Forelimb muscle (tissue), 1 donor: ENCODE results near the gene RECK. TPM values are rescaled to one million over a fixed set of nuclear protein-coding genes. Genes with fewer than 3 reads are reported as not detected.
"Not testable (repeated sequence)": the region's sequence is repeated elsewhere in the genome, so short reads cannot be mapped to it uniquely, and the experiment has no call there.

Experiments
- DNase-seq: peaks from one replicate; pipeline ENCODE4 v3.0.0-alpha.2; 2013; ENCODE audit warnings: low read depth
- polyA plus RNA-seq: library from polyadenylated mRNA; unstranded; fragments of 120-200 nt; gene quantifications from one replicate; pipeline ENCODE4 v1.2.1, GENCODE V29; 2013; ENCODE audit not compliant: insufficient read length

The RECK gene
- polyA plus RNA-seq, 1 donor = 20.7 TPM

DNA sequence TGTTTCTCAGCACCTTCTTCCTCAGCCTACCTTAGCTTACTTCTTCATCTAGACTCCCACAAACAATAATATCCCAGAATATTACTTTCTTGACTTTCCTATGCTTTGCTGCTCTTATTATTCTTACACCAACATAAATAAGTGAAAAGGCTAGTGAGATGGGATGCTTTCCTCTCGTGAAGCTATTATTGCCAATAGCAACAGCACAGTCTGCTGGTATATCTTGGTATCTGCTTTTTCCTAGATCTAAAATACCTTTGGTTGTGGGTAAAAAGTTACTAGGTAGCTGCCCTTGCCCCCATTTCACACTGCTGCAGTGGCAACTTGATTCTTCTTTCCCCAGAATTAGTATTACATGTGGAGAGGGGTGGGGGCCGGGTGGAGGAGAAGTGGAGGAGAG lies 73.7 kb downstream of the RECK start:
- no peak for DNase-seq

DNA sequence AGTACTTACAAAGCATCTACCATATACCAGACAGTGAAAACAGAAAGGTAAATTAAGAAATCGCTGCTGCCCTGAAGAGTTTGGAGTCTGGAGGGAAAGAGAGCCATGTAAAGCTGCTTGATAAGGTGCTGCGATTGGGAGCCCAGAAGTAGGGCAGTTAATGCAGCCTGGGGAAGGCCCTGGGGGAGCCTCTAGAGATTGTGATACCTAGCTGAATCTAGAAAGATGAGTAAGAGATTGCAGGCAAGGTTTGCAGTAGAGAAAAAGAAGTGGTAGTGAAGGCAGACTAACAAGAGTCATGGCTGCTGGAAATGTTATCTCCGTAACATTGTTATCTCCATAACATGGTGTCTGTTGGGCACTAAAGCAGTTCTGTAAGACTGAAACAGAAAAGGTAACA lies 75.8 kb downstream of the RECK start:
- DNase-seq = no peak

DNA sequence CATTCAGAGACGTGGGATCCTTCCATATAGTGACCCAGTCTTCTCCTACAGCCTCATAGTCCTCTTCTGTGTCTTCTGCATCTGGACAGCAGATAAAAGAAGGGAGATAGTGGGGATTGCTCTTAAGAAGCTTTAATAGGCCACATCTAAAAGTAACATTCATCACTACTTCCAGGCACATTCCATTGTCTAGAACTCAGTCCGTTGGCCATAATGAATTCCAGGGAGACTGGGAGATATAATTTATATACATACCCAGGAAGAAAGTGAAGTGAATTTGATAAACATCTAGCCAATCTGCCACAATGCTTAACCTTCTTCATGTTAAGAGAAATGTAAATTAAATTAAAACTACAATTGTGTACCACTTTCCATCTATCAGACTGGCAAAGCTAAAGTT lies 77.3 kb downstream of the RECK start:
- no peak for DNase-seq

GRCh38 chr9:36116593-36116992 lies 79.9 kb downstream of the RECK start:
- DNase-seq = no peak

- no peak for DNase-seq
These were observed 81.5 kb downstream of the RECK start for GRCh38 chr9:36118201-36118600.

- DNase-seq = no peak
These were observed 82.0 kb downstream of the RECK start for GRCh38 chr9:36118706-36119105.

DNA sequence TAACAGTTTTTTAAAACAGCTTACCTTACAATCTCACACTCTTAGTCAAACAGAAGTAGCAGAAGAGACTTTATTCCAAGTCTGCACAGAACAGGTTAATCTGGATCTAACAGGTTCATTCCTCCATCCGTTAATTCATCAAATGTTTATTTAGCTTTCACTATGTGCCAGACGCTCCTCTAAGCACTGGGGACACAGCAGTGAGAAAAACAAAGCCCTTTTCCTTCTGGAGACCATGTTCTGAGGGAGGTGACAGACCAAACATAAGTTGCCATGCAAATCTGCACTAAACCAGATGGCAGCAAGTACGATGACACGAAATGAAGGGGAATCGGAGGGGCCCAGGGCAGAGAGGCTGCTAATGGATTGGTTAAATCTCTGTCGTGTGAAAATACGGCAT lies 82.8 kb downstream of the RECK start:
- no peak for DNase-seq

DNA sequence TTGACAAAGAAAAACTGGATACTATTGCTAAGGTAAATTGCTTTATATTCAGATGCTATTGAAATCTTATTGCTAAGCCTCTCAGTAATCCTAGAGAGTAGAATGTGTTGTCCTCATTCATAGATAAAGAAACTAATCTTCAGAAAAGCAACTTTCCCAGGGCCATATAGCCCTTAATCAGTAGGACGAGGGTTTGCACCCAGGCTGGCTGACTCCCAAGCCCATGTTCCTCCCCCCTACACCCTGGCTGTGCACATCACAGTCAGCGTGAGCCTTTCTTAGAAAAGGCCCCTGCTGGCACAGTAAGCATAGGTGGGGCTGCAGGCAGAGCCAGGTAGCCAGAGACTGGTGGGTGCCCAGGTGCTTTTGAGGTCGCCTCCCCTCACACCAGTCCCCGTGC lies 84.0 kb downstream of the RECK start:
- DNase-seq = no peak

DNA sequence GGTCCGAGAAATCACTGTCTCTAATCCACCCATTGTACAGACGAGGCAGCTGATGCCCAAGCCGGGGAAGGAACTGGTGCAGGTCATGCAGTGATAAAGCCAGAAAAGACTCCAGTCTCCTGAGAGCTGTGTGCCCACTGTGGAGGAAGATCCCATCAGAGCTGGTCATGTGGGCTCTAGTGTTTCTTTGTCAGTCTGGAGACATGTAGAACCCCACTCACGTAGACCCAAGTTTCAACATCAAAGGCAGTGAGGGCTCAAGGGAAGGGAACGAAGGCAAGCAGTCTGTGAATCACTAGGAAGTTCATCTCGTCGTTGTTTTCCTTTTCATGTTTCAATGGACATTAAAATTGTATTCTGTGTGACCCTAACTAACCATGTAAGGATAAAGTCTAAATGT lies 85.3 kb downstream of the RECK start:
- no peak for DNase-seq

DNA sequence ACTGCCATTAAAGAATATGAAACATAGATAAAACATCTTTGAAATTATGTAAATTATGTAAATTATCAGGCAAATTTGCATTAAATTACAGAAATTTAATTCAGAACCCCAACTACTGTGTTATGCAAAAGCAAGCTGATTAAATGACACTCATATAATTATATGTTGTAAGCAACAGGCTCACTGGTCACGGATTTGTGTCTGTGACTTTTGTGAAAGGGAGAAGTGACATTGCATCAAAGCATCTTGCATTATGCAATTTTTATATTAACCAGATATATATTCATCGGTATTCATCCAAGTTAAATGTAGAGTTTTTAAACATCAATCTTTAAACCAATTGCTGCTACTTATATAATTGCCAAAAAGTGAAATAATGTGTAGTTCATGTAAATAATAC lies 86.8 kb downstream of the RECK start:
- no peak for DNase-seq

- DNase-seq = no peak
These were observed 88.5 kb downstream of the RECK start for GRCh38 chr9:36125062-36125855.

DNA sequence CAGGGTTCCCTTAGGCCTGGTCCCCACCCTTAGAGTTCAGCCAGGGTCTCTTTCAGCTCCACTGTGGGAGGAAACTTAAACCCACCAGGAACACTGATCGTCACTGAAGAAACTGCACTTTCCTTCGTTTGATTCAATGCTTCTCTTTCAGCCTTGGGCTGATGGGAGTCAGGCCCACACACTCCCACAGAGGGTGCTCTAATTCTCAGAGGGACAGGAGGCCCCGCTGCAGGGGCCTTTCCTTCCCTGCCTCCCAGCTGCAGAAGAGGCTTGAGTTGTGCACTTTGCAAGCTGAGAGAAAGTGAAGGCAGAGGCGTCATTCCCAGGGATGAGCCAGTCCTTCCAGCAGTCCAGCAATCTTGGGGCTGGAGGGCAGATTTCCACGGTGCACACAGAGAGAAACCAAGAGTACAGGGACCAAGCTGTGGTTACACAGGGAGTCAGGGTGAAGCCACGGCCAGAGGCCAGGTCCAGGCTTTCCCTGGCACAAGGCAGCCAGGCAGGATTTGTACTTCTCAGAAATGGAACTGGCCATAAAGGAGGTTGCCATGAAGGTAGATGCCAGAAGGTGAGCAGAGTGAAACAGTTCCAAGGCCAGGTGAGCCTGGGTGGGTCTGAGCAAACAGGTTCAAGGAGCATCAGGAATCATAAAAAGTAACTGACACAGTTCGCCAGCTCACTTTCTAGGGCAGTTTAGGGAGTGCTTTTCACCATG lies 89.5 kb downstream of the RECK start:
- no peak for DNase-seq

GRCh38 chr9:36127652-36128244 lies 91.0 kb downstream of the RECK start:
- DNase-seq = no peak

DNA sequence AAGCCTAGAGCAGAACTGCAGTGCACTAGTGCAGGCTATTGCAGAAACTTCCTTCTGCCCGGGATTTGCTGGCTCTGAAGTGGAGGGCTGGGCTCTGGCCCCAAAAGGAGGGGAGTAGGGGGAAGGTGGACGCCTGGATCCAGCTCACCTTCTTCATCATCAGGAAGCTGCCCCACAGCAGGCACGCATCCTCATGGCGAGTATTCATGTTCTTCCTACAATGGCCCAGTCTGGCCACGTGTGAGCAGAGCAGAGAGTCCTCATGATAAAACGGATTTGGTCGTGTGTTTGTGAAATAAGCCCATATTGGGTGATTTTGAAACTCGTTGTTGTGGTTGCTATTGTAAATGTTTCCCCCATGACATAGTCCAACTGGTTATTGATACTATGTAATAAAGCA lies 91.6 kb downstream of the RECK start:
- no peak for DNase-seq

DNA sequence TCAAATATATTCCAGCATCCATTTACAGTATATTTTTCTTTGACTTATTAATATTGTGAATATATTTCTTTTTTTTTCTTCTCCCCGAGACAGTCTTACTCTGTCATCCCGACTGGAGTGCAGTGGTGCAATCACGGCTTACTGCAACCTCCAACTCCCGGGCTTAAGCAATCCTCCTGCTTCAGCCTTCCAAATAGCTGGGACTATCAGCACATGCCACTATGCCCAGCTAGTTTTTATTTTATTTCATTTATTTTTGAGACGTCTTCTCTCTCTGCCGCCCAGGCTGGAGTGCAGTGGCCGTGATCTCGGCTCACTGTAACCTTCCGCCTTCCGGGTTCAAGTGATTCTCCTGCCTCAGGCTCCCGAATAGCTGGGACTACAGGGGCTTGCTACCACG lies 92.4 kb downstream of the RECK start:
- no peak for DNase-seq

DNA sequence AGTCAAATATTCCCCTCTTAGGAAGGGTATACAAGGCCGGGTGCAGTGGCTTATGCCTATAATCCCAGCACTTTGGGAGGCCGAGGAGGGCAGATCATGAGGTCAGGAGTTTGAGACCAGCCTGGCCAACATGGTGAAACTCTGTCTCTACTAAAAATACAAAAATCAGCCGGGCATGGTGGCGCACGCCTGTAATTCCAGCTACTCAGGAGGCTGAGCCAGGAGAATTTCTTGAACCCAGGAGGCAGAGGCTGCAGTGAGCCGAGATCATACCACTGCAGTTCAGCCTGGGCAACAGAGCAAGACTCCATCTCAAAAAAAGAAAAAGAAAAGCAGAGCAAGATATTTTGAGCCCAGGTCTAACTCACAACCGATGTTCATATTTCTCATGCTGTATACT lies 95.0 kb downstream of the RECK start:
- DNase-seq = not testable (repeated sequence)

GRCh38 chr9:36132086-36132485 lies 95.4 kb downstream of the RECK start:
- DNase-seq = no peak

GRCh38 chr9:36134761-36135505 lies 98.2 kb downstream of the RECK start:
- no peak for DNase-seq

GRCh38 chr9:36135741-36136271 lies 99.1 kb downstream of the RECK start:
- DNase-seq = no peak

DNA sequence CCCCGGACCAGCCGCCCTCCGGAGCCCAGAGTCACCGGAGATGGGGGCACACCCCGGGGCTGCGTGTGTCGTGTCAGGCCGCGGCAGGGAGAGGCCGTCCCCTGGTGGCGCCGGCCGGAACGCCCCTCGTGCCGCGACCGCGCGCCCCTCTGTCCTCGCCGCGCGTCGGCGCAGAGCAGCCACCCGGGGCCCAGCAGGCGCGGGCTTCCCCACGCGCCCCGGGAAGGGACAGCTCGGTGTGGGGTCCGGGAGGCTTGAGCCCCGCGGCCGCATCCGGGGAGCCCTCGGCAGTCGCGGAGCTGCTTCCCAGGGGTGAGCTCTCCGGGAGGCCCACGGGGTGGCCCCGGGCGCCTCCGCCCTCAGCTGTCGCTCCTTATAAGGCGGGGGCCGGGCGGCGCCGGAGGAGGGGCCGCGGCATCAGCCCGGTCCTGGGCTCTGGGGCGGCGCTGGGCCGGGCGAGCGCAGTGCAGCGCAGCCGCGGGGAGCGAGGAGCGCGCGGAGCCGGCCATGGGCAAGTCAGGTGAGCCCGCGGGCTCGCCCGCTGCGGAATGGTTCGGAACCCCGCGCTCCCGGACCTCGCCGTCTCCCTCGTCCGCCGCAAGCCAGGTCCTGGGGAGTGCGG lies 99.7 kb downstream of the RECK start, which contains the start of gene GLIPR2:
Gene GLIPR2 (plus strand): TSS at position 462 of the 622 bp plus-strand sequence. CDS start 46 bp downstream, at position 508.
- no peak for DNase-seq

DNA sequence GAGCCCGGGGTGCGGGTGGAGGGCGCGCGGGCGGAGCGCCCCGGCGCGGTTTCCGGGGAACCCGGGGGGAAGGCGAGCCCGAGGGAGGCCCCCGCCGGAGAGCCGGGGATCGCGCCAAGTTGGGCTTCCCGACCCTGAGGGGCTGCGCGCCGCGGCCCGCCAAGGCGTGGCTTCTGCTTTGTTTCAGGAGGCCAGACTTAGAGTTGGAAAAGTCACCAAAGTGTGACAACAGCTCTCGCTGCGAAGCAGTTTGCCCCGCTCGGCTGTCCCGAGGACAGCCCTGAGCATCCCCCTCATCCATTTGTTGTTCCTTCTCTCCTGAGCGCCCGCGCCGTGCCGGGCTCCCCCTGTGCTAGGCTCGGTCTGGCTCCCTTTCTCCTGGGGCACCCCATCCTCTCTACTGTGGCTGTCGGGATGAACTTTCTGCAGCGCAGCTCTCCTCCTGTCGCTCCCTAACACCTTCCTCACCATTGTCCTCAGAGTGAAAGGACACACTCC lies 100.2 kb downstream of the RECK start:
- DNase-seq = no peak
